ENCODE measurements around the gene EI24.

The EI24 gene

DNA sequence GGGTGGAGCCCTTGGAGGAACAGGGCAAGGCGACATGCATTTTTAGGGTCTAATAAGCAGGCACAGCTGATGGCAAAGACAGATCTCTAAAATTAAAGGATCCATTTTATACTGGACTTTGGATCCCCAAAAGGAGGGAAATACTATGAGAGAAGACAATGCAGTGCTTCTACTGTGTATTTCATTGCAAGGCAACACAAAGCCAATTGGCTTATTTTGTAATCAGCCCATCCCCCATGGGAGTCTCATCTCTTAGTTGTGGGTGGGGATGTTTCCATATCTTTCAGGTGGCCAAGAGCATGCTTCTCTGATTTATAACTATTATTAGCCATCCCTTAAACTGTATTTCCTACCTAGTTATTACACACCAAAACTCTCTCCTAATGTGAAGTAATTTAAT lies 18.5 kb upstream of the EI24 start:
- no peak overlapping the region for H3K4me3 ChIP-seq (ENCODE audit: low read depth, low read length)
- TF ChIP-seq, protein P1, sequence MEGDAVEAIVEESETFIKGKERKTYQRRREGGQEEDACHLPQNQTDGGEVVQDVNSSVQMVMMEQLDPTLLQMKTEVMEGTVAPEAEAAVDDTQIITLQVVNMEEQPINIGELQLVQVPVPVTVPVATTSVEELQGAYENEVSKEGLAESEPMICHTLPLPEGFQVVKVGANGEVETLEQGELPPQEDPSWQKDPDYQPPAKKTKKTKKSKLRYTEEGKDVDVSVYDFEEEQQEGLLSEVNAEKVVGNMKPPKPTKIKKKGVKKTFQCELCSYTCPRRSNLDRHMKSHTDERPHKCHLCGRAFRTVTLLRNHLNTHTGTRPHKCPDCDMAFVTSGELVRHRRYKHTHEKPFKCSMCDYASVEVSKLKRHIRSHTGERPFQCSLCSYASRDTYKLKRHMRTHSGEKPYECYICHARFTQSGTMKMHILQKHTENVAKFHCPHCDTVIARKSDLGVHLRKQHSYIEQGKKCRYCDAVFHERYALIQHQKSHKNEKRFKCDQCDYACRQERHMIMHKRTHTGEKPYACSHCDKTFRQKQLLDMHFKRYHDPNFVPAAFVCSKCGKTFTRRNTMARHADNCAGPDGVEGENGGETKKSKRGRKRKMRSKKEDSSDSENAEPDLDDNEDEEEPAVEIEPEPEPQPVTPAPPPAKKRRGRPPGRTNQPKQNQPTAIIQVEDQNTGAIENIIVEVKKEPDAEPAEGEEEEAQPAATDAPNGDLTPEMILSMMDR (conservative IDR thresholded peaks at IDR 0.05; ENCODE audit: low read depth, low read length), result no peak
- DNase-seq (ENCODE audit: low read depth), result no peak

DNA sequence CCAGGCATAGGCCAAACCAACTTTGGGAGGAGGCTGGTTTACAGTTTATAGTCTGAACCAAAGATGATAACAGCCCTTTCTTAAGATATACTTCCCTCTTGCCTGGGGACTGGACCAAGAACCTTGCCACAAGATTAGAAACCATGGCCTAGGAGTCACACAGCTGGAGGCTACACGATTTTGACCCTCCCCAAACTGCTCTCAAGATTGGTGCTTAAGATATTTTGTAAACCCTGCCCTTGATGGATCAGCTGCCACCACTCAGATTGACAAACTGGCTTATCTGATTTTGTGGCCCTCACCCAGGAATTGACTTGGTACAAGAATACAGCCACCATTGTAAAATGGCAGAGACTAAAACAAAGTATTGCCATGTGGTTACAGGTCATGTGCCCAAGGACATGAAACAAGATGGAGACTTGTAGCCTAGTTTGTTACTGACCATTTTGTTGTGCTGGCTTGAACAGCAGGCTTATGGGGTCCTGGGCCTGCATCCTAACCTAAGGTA lies 17.4 kb upstream of the EI24 start:
- TF ChIP-seq, protein P1 (conservative IDR thresholded peaks at IDR 0.05; ENCODE audit: low read depth, low read length), result no peak
- no peak overlapping the region for H3K4me3 ChIP-seq (ENCODE audit: low read depth, low read length)
- DNase-seq (ENCODE audit: low read depth), result no peak

DNA sequence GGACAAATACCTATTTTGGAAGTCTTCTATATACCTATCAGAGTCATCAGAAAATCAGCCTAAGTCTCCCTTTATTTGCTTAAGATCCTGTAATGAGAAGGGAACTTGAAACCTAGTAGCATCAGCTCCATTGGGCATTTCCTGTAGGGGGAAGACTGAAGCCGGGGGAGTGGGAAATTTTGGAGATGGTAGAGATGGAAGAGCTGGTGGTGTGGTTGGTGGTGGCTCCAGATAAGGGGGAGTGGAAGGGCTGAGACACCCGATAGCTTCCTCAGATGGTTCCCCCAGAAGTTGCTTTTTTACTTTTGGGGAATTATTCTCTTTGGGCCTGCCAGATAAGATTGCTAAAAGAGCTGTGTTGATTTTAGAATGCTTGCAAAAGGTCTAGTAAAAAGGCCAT lies 16.4 kb upstream of the EI24 start:
- TF ChIP-seq, protein P1 (conservative IDR thresholded peaks at IDR 0.05; ENCODE audit: low read depth, low read length), result no peak
- no peak overlapping the region for H3K4me3 ChIP-seq (ENCODE audit: low read depth, low read length)
- no peak for DNase-seq (ENCODE audit: low read depth)

DNA sequence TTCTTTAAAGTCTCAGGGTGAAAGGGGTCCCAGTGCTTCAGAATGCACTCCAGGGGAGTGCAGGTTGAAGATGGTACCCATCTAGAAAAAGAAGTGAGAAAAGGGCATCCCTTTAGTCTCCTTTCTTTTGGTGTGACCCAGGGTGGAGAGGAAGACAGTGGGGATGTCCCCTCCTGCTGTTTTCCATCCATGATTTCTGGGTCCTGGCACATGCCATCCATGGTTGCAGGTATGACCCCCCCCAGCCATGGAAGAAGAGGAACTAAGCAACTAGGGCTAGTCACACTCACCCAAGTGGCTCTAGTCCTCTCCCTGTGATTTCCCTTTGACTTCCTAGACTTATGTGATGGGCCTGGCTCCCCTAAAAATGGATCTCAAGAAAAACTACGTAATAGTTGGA lies 15.9 kb upstream of the EI24 start:
- H3K4me3 ChIP-seq (ENCODE audit: low read depth, low read length), result no peak overlapping the region
- TF ChIP-seq, protein P1 (conservative IDR thresholded peaks at IDR 0.05; ENCODE audit: low read depth, low read length), result no peak
- no peak for DNase-seq (ENCODE audit: low read depth)

DNA sequence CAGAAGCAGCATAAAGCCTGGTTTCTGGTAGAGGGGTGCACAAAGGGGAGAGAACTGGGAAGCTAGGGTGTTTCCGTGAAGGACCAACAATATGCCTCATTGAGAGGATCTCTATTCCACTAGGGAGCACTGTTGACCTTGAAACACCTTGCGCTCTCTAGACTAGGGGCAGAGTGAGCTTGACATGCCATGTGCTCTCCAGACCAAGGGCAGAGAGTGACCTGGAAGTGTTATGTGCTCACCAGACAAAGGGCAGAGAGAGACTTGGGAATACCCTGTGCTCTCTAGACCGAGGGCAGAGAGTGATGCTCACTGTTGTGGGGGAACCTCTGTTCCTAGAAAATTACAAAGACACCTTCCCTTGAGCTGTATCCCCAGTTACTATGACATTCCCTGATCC lies 15.2 kb upstream of the EI24 start:
- no peak for DNase-seq (ENCODE audit: low read depth)
- TF ChIP-seq, protein P1 (conservative IDR thresholded peaks at IDR 0.05; ENCODE audit: low read depth, low read length), result no peak
- H3K4me3 ChIP-seq (ENCODE audit: low read depth, low read length), result no peak overlapping the region

DNA sequence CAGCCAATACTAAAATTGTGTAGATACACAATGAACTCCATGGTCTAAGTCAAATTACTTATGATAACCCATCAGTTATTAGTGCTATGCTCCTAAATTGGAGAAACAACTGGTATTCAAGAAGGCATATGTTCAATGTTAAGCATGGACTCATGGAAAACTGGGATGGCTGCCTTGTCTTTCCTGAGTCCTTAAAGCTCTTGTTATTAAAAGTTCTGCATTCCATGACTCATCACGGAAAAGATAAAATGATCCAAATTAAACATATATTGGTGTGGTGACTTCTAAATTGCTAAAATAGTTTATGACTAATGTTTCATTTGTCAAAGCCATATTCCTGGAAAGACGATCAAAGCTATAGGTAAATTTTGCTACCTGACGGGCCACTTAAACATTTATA lies 9.4 kb upstream of the EI24 start:
- H3K4me3 ChIP-seq (ENCODE audit: low read depth, low read length), result no peak overlapping the region
- no peak for DNase-seq (ENCODE audit: low read depth)
- TF ChIP-seq, protein P1 (conservative IDR thresholded peaks at IDR 0.05; ENCODE audit: low read depth, low read length), result no peak

DNA sequence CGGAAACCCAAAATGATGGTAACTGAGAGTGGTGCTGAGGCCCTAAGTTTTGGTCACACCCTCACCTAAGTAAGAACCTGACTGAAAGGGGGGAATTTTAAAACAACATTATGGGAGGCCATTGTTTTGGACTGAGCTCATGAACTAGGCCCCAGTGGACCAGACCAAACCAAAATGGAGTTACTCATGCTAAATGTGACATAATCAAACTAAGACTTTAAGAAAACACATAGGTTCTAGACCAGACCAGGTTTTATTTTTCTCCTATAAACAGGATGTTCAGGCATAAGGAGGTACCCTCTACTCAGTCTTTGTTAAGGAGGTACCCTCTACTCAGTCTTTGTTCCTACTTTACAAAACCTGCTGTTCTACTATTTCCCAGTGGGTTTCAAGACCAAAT lies 7.4 kb upstream of the EI24 start:
- TF ChIP-seq, protein P1 (conservative IDR thresholded peaks at IDR 0.05; ENCODE audit: low read depth, low read length), result no peak
- DNase-seq (ENCODE audit: low read depth), result no peak
- no peak overlapping the region for H3K4me3 ChIP-seq (ENCODE audit: low read depth, low read length)
